HepG2 (cell line): ENCODE measurements around the gene ADARB2. TPM values are rescaled to one million over a fixed set of nuclear protein-coding genes. Genes with fewer than 3 reads are reported as not detected.

Experiments used
- ATAC-seq: fragments of 200-7000 bp; cut with Tn5 transposase; 3 replicates; pipeline ENCODE4 v1.9.1; 2020; ENCODE audit warnings: mild to moderate bottlenecking, moderate library complexity
- BruUV-seq: library from RNA; stranded (reverse); fragments of 400-500 nt; replicated peaks from 2 replicates; lab custom pipeline; 2021; lab: Mats Ljungman, UMichigan
- CTCF ChIA-PET: fragments of 300-600 bp; formaldehyde crosslinking; extraction: SDS; loops from one replicate; lab custom pipeline; 2021; ENCODE audit warnings: low total read pairs, inconsistent platforms, low intra/inter-chr PET ratio; lab: Yijun Ruan, JAX
- POLR2A ChIA-PET: fragments of 350-600 bp; sonication (Branson Sonifier 250); formaldehyde crosslinking; loops from one replicate; lab custom pipeline; 2020; ENCODE audit warnings: antibody characterized with exemption, inconsistent platforms; lab: Yijun Ruan, JAX
- DNase-seq: peaks from one replicate; pipeline ENCODE4 v3.0.0-alpha.2; 2015; ENCODE audit warnings: low spot score
- FAIRE-seq: peaks from 3 replicates; lab custom pipeline; 2011; peaks lifted over from hg19 to GRCh38; lab: Jason Lieb, UNC
- H2AFZ ChIP-seq: one replicate; pipeline ENCODE4 v1.6.1; 2011; ENCODE audit warnings: low read length, inconsistent platforms
- H3K27ac ChIP-seq: fragments of 300-600 bp; 3 replicates; pipeline ENCODE4 v1.8.0; 2011; ENCODE audit warnings: mixed run types, mild to moderate bottlenecking, mixed read lengths, low read length, inconsistent platforms; ENCODE audit not compliant: insufficient read depth; ENCODE audit errors: extremely low read length
- H3K27me3 ChIP-seq, 2 experiments: fragments of 200-600 bp in 1 of 2; 2 replicates in 1 of 2; 3 replicates in 1 of 2; pipeline versions ENCODE4 v1.6.0 to v1.8.0; 2011; ENCODE audit warnings: low read length in 2 of 2, mild to moderate bottlenecking in 2 of 2, moderate library complexity in 2 of 2, inconsistent platforms in 1 of 2; ENCODE audit not compliant: insufficient read depth in 2 of 2, control insufficient read depth in 1 of 2
- H3K36me3 ChIP-seq, 2 experiments: fragments of 200-600 bp in 1 of 2; replicated peaks in 1 of 2; 2 replicates in 1 of 2; 3 replicates in 1 of 2; pipeline versions ENCODE4 v1.5.1 to v1.8.0; 2011; ENCODE audit warnings: low read length in 2 of 2, inconsistent platforms in 1 of 2; ENCODE audit not compliant: insufficient read depth in 2 of 2, control insufficient read depth in 1 of 2
- H3K4me1 ChIP-seq: 2 replicates; pipeline ENCODE4 v1.5.1; 2012; ENCODE audit warnings: low read length, inconsistent platforms; ENCODE audit not compliant: insufficient read depth
- H3K4me2 ChIP-seq: 2 replicates; pipeline ENCODE4 v1.6.0; 2011; ENCODE audit warnings: low read depth, low read length, inconsistent platforms
- H3K4me3 ChIP-seq, 3 experiments: fragments of 200-600 bp in 1 of 3; sonication (generic), shearing (Covaris generic) in 1 of 3; replicated peaks in 1 of 3; 2 replicates each; pipeline ENCODE4 v1.5.1; 2011 to 2016; ENCODE audit warnings: low read length in 3 of 3, inconsistent platforms in 2 of 3, low read depth in 2 of 3, mild to moderate bottlenecking in 2 of 3, control low read depth in 1 of 3, mixed read lengths in 1 of 3; ENCODE audit not compliant: insufficient read depth in 1 of 3
- H3K79me2 ChIP-seq: one replicate; pipeline ENCODE4 v1.6.1; 2011; ENCODE audit warnings: low read length, inconsistent platforms; ENCODE audit not compliant: insufficient read depth
- H3K9ac ChIP-seq: 2 replicates; pipeline ENCODE4 v1.6.0; 2011; ENCODE audit warnings: mild to moderate bottlenecking, low read depth, low read length, inconsistent platforms; ENCODE audit not compliant: insufficient read depth
- H3K9me3 ChIP-seq: 2 replicates; pipeline ENCODE4 v1.5.1; 2012; ENCODE audit warnings: mild to moderate bottlenecking, low read length
- H4K20me1 ChIP-seq: 2 replicates; pipeline ENCODE4 v1.6.0; 2011; ENCODE audit warnings: inconsistent platforms, mild to moderate bottlenecking, low read length, moderate library complexity; ENCODE audit not compliant: insufficient read depth
- CEBPB ChIP-seq: IDR thresholded peaks from 2 replicates; pipeline ENCODE4 v1.6.1; 2011; ENCODE audit warnings: low read depth, low read length, improper control_type of control experiment, borderline replicate concordance
- DPF2 ChIP-seq: sonication (generic); formaldehyde crosslinking; IDR thresholded peaks from 2 replicates; pipeline ENCODE4 v1.4.0; 2020; ENCODE audit warnings: mild to moderate bottlenecking, low read depth, missing genetic modification reagents, borderline replicate concordance
- MLLT10 ChIP-seq: sonication (generic); formaldehyde crosslinking; IDR thresholded peaks from 2 replicates; pipeline ENCODE4 v1.4.0; 2020; ENCODE audit warnings: missing genetic modification reagents
- REPIN1 ChIP-seq: sonication (generic); formaldehyde crosslinking; IDR thresholded peaks from 2 replicates; pipeline ENCODE4 v1.8.0; 2022; ENCODE audit warnings: missing genetic modification reagents, low read depth, mild to moderate bottlenecking, borderline replicate concordance
- SRSF9 ChIP-seq: fragments of 200-400 bp; formaldehyde crosslinking; IDR thresholded peaks from 2 replicates; pipeline ENCODE4 v1.6.1; 2018; ENCODE audit warnings: borderline replicate concordance, mild to moderate bottlenecking, low read depth, low read length; ENCODE audit not compliant: insufficient read depth, poor library complexity, severe bottlenecking
- SUZ12 ChIP-seq: fragments of 150-350 bp; IDR thresholded peaks from 2 replicates; pipeline ENCODE4 v1.6.1; 2014; ENCODE audit warnings: low read depth, low read length
- ZMYM4 ChIP-seq: sonication (generic); formaldehyde crosslinking; IDR thresholded peaks from 2 replicates; pipeline ENCODE4 v1.8.1; 2023; ENCODE audit warnings: mild to moderate bottlenecking, missing genetic modification reagents
- ZNF766 ChIP-seq: sonication (generic); formaldehyde crosslinking; IDR thresholded peaks from 2 replicates; pipeline ENCODE4 v1.5.0; 2020; ENCODE audit warnings: missing genetic modification reagents, borderline replicate concordance
- ZNF841 ChIP-seq: sonication (generic); formaldehyde crosslinking; IDR thresholded peaks from 2 replicates; pipeline ENCODE4 v1.8.1; 2023; ENCODE audit warnings: missing genetic modification reagents, borderline replicate concordance
- WGBS: methylation state at CpG from one replicate; pipeline ENCODE4 v1.1.6; 2017; ENCODE audit warnings: low lambda C conversion rate; 5-methylcytosine and 5-hydroxymethylcytosine counted together
- in situ Hi-C: cut with HindIII; loops from 2 replicates; pipeline ENCODE4 v1.10.0; 2017; ENCODE audit warnings: low pct_unique_long_range_greater_than_20kb; ENCODE audit not compliant: extremely low pct_ligation_motif_present
- intact Hi-C: fragments of 100-400 bp; cut with micrococcal nuclease; formaldehyde crosslinking; loops from one replicate; pipeline ENCODE4 v1.10.0; 2022; ENCODE audit not compliant: unreplicated experiment
- polyA plus RNA-seq, 8 experiments: library from polyadenylated mRNA; depleted of rRNA in 3 of 8; stranded (reverse) in 7 of 8; unstranded in 1 of 8; fragments of >200 nt; fragmentation: Illumina TruSeq in 4 of 8; extraction: Trizol in 4 of 8; gene quantifications; 2 replicates each; pipeline versions ENCODE4 v1.2.1 to v1.2.3, GENCODE V29; 2011 to 2016; ENCODE audit warnings: low read depth in 4 of 8, missing spikeins in 1 of 8, mixed read lengths in 1 of 8; ENCODE audit not compliant: insufficient read depth in 1 of 8
- total RNA-seq, 5 experiments: library from RNA; depleted of rRNA; stranded (reverse); fragments of >200 nt; fragmentation: Illumina TruSeq; extraction: Trizol; gene quantifications; 2 replicates each; pipeline ENCODE4 v1.2.3, GENCODE V29; 2016; ENCODE audit warnings: low read depth in 1 of 5
- TF ChIP-seq, protein P1 (sequence below): sonication (generic); IDR thresholded peaks from 2 replicates; pipeline ENCODE4 v1.6.1; 2016; ENCODE audit warnings: low read depth, borderline replicate concordance
- TF ChIP-seq, protein P2 (sequence below): sonication (generic); formaldehyde crosslinking; IDR thresholded peaks from one replicate; pipeline ENCODE4 v1.5.1; 2020; ENCODE audit warnings: mild to moderate bottlenecking, missing genetic modification reagents; ENCODE audit errors: not compliant biosample characterization
- TF ChIP-seq, protein P3 (sequence below): IDR thresholded peaks from 2 replicates; pipeline ENCODE4 v1.6.1; 2016; ENCODE audit warnings: missing genetic modification reagents, missing compliant biosample characterization
- TF ChIP-seq, protein P4 (sequence below): sonication (generic); formaldehyde crosslinking; IDR thresholded peaks from 2 replicates; pipeline ENCODE4 v1.5.0; 2020; ENCODE audit warnings: mild to moderate bottlenecking, low read depth, missing genetic modification reagents, borderline replicate concordance
- TF ChIP-seq, protein P5 (sequence below): sonication (generic); formaldehyde crosslinking; IDR thresholded peaks from 2 replicates; pipeline ENCODE4 v1.8.0; 2022; ENCODE audit warnings: mild to moderate bottlenecking, missing genetic modification reagents, moderate library complexity

The ADARB2 gene
- total and polyA plus RNA-seq, 2 of the 13 experiments (the other 11 are each of a cell fraction or from before 2014, with no cell fraction given) = not detected

DNA sequence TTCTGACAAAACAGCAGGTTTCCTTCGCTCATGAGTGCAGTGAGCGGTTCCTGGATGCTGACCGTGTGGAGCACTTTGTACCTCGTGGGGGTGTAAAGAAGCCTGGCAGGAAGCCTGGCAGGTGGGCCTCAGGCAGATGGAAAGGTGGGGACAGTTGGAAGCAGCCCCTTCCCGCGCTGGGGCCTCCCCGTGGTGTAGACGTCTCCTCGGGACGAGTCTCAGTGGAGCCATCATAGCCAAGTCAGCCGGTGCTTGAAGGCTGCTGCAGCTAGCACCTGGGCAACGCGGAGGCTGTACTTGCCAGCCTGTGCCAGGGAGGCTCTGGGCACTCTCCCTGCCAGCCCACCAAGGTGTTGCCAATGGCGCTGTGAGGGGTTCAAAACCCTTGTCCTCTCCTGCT is 526.7 kb downstream of the ADARB2 start:
- in situ Hi-C loops = no loop called here
- DNase-seq = no peak
- no peaks in the 10 kb centered on the region for H4K20me1 ChIP-seq
- no peak overlapping the region for H3K4me2 ChIP-seq
- intact Hi-C loops = no loop called here
- ATAC-seq = no peak
- POLR2A ChIA-PET = no interaction called here
- no peaks in the 10 kb centered on the region for H3K4me1 ChIP-seq
- H2AFZ ChIP-seq = no peak overlapping the region
- H3K4me3 ChIP-seq = no peak overlapping the region
- no peak overlapping the region for H3K9ac ChIP-seq
- H3K36me3 ChIP-seq = no peaks in the 10 kb centered on the region
- BruUV-seq = no TSS peak
- no peak overlapping the region for H3K27ac ChIP-seq
- CTCF ChIA-PET = no interaction called here
- H3K79me2 ChIP-seq = no peaks in the 10 kb centered on the region
- WGBS = 30% methylated on average over 5 of the region's 14 CpGs
- H3K9me3 ChIP-seq = no peaks in the 10 kb centered on the region
- FAIRE-seq = no peak
- peaks cover 16 to 88% of the 10 kb centered on the region in 2 experiments for H3K27me3 ChIP-seq
- no peak for TF ChIP-seq SUZ12
- TF ChIP-seq ZNF766 (CRISPR knock-in tag) = no peak
- no peak for TF ChIP-seq SRSF9
- TF ChIP-seq, protein P1, sequence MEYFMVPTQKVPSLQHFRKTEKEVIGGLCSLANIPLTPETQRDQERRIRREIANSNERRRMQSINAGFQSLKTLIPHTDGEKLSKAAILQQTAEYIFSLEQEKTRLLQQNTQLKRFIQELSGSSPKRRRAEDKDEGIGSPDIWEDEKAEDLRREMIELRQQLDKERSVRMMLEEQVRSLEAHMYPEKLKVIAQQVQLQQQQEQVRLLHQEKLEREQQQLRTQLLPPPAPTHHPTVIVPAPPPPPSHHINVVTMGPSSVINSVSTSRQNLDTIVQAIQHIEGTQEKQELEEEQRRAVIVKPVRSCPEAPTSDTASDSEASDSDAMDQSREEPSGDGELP = no peak
- no peak for TF ChIP-seq ZMYM4 (CRISPR knock-in tag)
- no peak for TF ChIP-seq MLLT10 (CRISPR knock-in tag)
- TF ChIP-seq ZNF841 (CRISPR knock-in tag) = no peak
- no peak for TF ChIP-seq CEBPB
- TF ChIP-seq, protein P2, sequence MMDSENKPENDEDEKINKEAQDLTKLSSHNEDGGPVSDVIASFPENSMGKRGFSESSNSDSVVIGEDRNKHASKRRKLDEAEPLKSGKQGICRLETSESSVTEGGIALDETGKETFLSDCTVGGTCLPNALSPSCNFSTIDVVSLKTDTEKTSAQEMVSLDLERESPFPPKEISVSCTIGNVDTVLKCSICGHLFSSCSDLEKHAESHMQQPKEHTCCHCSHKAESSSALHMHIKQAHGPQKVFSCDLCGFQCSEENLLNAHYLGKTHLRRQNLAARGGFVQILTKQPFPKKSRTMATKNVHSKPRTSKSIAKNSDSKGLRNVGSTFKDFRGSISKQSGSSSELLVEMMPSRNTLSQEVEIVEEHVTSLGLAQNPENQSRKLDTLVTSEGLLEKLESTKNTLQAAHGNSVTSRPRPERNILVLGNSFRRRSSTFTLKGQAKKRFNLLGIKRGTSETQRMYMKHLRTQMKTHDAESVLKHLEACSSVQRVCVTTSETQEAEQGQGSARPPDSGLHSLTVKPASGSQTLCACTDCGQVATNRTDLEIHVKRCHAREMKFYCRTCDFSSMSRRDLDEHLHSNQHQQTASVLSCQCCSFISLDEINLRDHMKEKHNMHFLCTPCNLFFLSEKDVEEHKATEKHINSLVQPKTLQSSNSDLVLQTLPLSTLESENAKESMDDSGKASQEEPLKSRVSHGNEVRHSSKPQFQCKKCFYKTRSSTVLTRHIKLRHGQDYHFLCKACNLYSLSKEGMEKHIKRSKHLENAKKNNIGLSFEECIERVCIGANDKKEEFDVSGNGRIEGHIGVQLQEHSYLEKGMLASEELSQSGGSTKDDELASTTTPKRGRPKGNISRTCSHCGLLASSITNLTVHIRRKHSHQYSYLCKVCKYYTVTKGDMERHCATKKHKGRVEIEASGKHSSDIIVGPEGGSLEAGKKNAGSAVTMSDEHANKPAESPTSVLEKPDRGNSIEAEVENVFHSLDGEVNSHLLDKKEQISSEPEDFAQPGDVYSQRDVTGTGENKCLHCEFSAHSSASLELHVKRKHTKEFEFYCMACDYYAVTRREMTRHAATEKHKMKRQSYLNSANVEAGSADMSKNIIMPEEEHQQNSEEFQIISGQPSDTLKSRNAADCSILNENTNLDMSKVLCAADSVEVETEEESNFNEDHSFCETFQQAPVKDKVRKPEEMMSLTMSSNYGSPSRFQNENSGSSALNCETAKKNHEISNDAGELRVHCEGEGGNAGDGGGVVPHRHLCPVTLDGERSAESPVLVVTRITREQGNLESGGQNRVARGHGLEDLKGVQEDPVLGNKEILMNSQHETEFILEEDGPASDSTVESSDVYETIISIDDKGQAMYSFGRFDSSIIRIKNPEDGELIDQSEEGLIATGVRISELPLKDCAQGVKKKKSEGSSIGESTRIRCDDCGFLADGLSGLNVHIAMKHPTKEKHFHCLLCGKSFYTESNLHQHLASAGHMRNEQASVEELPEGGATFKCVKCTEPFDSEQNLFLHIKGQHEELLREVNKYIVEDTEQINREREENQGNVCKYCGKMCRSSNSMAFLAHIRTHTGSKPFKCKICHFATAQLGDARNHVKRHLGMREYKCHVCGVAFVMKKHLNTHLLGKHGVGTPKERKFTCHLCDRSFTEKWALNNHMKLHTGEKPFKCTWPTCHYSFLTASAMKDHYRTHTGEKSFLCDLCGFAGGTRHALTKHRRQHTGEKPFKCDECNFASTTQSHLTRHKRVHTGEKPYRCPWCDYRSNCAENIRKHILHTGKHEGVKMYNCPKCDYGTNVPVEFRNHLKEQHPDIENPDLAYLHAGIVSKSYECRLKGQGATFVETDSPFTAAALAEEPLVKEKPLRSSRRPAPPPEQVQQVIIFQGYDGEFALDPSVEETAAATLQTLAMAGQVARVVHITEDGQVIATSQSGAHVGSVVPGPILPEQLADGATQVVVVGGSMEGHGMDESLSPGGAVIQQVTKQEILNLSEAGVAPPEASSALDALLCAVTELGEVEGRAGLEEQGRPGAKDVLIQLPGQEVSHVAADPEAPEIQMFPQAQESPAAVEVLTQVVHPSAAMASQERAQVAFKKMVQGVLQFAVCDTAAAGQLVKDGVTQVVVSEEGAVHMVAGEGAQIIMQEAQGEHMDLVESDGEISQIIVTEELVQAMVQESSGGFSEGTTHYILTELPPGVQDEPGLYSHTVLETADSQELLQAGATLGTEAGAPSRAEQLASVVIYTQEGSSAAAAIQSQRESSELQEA = no peak
- TF ChIP-seq, protein P3, sequence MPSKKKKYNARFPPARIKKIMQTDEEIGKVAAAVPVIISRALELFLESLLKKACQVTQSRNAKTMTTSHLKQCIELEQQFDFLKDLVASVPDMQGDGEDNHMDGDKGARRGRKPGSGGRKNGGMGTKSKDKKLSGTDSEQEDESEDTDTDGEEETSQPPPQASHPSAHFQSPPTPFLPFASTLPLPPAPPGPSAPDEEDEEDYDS (CRISPR knock-in tag) = no peak
- TF ChIP-seq, protein P4, sequence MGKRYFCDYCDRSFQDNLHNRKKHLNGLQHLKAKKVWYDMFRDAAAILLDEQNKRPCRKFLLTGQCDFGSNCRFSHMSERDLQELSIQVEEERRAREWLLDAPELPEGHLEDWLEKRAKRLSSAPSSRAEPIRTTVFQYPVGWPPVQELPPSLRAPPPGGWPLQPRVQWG (CRISPR knock-in tag) = no peak
- no peak for TF ChIP-seq REPIN1 (CRISPR knock-in tag)
- no peak for TF ChIP-seq DPF2 (CRISPR knock-in tag)
- TF ChIP-seq, protein P5, sequence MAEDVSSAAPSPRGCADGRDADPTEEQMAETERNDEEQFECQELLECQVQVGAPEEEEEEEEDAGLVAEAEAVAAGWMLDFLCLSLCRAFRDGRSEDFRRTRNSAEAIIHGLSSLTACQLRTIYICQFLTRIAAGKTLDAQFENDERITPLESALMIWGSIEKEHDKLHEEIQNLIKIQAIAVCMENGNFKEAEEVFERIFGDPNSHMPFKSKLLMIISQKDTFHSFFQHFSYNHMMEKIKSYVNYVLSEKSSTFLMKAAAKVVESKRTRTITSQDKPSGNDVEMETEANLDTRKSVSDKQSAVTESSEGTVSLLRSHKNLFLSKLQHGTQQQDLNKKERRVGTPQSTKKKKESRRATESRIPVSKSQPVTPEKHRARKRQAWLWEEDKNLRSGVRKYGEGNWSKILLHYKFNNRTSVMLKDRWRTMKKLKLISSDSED (CRISPR knock-in tag) = no peak
